SKM-1 treated with dmso at 0.1 percent for 144 hours (cell line): ENCODE data around the gene SIGLEC9.
"Not testable (repeated sequence)": the region's sequence is repeated elsewhere in the genome, so short reads cannot be mapped to it uniquely, and the experiment has no call there.

Experiments
- DNase-seq: peaks from one replicate; lab custom pipeline; 2025; ENCODE audit not compliant: unreplicated experiment; lab: John Stamatoyannopoulos, UW

SIGLEC9 gene

DNA sequence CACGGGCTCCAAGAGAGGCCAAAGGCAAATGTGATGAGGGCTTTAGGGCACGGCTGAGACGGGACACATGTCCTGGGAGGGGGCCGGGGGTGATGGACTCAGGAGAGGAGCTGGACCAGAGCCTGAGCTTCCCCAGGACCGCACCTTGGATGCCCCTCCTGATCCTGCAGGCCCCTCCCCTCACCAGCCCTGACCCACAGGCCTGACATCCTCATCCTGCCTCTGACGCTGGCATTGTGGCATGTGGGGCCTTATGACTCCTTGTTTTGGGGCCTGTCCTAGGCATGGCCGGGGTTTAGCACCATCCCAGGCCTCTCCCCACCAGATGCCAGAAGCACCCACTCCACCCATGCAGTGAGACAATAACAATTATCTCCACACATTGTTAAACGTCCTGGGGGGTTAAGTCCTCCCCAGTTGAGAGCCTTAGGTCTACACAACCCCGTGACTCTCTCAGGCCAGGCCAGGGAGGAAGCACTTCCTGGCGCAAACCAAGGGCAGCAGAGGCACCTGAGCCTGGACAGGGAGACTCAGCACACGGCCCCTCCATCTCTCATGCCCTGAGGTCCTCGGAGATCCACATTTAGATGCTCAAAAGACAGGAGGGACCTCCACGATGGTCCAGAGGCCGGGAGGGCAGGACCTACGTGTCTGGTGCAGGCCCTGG is 18.2 kb downstream of the SIGLEC9 start:
- not testable (repeated sequence) for DNase-seq

DNA sequence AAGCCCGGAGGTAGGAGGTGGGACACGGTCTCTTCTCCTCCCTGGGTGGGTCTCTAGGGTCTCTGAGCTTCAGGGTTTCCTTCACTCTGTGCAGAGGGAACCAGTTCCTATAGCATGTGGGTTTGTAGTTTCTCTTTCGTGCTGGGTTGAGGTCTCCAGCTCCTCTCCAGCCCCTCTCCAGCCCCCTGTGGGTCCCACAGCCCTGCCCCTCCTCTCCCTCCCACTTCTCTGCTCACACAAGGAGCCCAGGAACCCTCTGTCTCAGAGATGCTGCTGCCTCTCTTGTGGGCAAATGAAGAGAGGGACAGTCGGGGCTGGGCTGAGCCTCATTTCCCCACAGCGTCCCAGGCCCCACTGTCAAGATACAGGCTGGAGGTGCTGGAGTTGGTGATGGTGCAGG is 18.8 kb downstream of the SIGLEC9 start:
- DNase-seq: no peak

DNA sequence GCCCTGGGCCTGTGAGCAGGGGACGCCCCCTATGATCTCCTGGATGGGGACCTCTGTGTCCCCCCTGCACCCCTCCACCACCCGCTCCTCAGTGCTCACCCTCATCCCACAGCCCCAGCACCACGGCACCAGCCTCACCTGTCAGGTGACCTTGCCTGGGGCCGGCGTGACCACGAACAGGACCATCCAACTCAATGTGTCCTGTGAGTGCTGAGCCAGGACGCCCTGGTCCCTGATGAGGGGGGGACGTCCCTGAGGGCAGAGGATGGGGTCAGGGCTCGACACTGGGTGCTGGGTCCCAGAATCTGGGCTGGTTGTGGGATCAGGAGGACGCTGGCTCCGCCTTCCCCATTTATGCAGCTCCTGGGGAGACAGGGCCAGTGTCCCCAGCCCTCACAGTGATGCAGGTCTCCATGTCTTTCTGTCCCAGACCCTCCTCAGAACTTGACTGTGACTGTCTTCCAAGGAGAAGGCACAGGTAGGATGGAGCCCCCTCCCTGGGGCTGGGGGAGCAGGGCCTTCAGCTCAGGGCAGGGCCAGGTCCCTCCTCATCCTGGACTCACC is 19.9 kb downstream of the SIGLEC9 start:
- no peak for DNase-seq

DNA sequence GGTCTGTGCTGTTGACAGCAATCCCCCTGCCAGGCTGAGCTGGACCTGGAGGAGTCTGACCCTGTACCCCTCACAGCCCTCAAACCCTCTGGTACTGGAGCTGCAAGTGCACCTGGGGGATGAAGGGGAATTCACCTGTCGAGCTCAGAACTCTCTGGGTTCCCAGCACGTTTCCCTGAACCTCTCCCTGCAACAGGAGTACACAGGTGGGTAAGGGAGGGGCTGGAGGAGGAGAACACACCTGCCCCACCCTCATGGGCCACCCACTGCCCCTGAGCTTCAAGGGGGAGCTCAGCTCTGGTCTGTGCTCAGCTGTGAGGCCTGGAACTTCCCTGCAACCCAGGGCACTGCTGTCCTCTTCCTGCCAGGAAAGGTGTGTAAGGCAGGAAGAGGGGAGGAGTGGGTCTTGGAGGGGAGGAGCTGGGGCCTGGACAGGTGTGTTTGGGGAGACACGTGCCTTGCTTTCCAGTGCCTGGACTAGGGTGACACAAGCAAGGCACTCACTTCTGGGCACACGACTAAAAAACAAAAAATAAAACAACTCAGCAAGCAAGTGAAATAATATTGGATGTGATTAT is 21.3 kb downstream of the SIGLEC9 start:
- no peak for DNase-seq

DNA sequence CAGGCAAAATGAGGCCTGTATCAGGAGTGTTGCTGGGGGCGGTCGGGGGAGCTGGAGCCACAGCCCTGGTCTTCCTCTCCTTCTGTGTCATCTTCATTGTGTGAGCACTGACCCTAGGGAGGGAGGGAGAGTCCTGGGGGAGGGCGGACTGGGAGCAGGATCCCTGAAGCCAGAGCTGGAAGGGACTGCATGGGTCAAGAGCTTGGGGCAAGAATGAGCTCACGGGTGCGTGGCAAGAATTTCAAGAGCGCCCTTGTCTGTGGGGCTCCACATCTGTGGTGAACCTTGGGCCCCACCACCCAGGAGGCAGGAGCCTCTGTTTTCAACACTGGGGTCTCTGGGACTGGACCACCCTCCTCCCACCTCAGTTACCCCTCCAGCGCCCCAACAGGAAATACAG is 22.0 kb downstream of the SIGLEC9 start:
- no peak for DNase-seq

DNA sequence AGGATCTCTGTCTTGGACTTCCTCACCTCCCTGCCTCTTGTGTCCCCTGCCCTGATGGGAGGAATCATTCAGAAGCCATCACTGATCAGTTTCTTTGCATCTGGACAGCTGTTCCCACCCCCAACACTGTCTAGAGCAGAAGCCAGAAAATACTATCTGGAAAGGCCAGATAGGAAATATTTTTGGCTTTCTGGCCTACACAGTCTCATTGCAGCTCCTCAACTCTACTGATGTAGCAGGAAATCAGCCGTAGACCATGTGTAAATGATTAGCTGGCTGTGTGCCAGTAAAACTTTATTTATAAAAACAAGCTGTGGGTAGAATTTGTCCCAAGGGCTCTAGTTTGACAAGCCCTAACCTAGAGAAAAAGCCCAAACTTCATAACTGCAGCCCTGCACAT is 23.0 kb downstream of the SIGLEC9 start:
- no peak for DNase-seq

DNA sequence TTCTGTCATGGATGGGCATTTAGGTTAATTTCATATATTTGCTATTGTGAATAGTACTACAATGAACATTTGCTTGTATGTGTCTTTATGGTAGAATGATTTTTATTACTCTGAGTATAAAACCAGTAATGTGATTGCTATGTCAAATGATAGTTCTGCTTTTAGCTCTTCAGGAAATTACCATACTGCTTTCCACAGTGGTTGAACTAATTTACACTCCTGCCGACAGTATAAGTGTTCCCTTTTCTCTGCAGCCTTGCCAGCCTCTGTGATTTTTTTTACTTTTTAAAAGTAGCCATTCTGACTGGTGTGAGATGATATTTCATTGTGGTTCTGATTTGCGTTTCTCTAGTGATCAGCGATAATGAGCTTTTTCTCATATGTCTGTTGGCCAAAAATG is 23.9 kb downstream of the SIGLEC9 start:
- DNase-seq: no peak

DNA sequence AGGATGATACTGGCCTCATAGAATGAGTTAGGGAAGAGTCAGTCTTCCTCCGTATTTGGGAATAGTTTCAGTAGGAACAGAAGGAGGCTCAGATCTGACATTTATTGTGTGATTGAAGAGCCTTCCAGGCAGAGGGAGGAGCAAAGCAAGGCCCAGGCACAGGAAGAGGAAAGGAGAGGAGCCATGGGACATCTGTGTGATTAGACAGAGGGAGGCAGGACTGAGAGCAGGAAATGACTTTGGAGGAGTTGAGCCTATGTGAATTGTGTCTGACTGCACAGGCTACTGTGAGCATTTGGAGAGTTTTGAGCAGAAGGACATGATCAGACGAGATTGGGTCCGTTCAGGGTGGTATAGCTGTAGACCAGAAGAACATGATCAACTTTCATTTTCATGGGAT is 25.9 kb downstream of the SIGLEC9 start:
- DNase-seq: no peak

DNA sequence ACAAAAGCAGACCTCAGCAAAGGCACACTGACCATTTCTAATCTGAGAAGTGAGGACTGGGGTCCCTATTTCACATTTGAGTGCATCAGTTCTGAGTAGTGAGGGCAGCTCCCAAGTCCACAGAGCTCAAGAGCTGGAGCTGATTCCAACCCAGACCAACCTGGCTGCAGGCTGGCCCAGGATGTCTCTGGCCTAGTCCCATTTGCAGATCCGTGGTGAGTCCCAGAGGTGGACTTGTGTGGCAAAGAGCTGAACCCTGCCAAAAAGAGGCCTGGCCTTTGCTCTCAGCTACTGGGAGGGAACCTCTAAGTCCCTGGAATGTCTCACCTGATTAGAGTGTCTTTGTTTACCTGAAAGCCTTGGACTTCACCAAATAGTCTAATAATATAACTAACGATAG is 32.0 kb downstream of the SIGLEC9 start:
- no peak for DNase-seq

DNA sequence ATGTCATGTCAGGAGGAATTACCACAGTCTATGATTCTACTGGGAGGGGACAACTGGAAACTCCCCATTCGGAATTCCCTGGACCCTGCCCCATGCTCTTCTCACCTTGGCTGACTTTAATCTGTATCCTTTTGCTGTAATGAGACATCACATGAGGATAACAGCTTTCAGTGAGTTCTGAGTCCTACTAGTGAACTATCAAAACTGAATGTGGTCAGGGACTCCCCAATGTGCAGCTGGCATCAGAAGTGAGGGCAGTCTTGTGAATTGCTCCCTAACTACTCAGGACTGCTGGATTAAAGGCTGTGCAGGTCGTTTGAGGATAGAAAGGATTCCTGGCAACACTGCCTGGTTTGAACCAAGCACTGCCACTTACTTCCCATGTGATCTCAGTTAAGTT is 32.6 kb downstream of the SIGLEC9 start:
- no peak for DNase-seq

DNA sequence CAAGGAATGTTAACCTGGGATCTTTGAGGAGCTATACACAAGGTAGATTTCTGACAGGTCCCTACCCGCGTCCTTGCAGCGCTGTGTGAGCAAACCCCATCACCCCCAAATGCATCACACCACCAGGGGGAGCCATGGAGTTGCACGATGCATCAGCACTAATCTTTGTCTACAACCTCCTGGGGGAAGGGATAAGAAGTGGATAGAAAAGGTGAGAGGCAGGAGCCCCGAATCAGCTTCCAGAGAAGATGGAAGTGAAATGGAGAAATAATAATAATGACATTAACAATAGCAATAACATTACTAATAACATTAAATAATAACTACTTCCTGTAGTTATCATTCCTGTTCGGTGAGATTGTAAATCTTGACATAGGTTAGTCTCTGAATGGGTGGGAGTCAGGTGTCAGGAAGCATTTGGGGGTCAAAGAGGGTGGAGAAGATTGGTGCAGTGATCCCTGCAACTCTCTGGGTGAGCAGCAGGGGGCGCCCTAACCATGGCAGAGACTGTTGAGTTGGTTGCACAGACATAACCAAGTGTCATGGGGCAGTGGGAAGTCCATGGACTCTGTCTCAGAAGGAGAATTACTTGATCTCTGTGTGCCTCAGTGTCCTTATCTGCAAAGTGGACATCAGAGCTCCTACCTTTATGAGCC is 33.9 kb downstream of the SIGLEC9 start:
- peak; percentile 50 for DNase-seq

DNA sequence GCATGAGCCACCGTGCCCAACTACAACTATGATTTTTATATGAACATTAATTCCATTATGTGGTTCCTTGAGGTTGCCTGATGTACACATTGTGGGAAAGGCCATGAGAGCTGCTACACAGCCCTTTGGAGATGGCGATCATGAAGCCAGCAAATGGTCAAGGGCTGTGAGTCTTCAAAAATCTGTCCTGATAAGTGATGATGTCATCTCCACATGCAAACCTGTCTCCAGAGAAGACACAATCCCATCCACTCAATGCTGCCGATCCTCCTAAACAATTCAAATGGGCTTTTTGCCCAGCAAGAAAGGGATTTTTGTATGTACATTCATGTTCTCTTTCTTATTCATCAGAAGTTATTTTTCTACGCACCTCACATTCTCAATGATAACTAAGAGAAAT is 35.0 kb downstream of the SIGLEC9 start:
- no peak for DNase-seq

DNA sequence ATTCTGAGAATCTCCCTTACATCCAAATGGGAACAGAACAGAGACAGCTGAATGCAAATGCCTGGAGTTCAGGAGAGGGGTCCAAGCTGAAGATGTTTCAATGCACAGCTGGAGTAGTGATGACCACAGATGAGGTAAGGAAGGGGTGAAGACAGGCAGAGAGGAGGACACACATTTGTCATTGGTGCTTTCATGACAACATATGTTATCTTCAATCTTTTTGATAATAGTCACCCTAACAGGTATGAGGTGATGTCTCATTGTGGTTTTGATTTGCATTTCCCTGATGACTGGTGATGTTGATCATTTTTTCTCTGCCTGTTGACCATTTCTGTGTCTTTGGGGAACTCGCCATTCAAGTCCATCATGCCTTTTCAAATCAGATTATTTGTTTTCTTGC is 36.6 kb downstream of the SIGLEC9 start:
- DNase-seq: no peak

DNA sequence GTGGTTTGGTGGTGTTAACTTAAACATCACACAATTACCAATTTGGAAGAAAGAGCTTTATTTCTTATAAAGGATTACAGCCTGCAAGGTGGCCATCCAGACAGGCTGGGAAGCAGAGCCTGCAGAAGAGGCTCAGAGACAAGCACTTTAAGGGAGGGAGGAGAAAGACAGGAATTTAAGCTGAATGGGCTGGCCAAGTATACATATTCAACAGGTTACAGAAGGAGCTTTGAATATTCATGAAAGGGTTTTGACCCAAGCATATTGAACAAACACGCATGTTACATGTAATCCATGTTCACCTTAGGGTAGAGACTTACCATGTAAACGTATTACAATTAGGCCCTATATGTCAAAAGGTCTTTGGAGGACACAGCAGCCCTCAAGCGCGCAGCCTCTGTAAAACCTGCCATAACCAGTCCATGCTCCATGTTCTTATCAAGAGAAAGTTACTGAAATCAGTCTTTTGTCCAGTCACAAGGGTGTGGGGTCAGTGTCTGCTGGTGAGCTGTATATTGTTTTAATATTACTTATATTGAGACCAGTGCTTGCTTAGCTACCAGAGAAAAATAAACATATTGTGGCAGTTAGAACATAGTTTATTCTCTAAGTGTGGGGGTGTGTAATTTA is 37.3 kb downstream of the SIGLEC9 start:
- DNase-seq: no peak

DNA sequence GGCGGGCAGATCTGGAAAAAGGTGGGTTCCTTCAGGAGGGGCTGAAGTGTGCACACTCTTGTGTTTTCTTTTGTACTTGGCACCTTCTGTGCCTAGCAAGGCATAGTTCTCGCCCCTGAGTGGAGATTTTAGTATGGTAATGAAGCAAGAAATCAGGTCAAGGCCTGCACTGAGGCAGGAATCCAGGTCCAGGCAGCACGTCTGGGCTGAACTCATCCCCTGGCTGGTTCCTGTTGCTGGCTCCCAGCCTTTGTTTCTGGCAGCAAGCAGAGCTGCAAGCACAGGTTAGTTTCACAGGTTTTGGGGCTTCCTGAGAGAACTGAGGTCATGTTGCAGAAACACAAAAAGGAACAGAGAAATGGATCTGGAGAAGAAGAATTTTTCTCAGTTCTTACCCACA is 38.6 kb downstream of the SIGLEC9 start:
- DNase-seq: no peak

DNA sequence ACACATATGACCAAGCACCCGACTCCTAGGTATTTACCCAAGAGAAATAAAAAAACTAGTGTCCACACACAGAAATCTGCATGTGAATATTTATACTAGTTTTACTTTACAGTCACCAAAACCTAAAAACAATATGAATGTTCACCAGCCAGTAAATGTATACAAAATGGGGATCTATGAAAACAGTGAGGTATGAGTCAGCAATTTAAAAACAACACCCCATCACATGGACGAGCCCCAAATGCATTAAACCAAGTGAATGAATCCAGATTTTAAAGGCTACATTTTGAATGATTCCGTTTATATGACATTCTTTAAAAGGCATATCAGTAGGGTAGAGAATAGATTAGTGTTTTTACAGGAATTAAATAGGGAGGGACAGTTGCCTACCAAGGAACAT is 39.5 kb downstream of the SIGLEC9 start:
- no peak for DNase-seq

DNA sequence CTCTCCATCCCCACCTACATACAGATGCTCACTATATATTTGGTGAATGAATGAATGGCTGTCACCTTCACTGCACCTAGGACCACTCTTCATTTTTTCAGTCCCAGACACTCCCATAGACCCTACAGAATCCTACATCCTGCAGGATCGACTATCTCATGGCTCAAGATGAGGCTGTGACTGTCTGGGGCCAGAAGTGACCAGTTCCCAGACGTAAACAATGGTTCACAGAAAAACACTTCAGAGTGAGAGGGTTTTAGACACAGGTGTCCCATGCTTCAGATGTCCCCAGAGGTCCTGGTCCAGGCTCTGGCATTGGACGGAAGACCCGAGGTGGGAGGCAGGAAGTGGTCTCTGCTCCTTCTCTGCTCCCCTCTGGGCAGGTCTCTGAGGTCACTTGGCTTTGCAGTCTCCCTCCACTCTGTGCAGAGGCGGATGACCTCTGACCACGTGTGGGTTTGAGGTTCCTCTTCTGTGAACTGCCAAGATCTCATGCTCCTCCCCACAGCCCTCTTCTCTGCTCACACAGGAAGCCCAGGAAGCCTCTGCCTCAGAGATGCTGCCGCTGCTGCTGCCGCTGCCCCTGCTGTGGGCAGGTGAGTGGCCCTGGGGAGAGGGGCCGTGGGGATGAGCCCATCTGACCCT is 42.3 kb downstream of the SIGLEC9 start:
- DNase-seq: peak; percentile 65

DNA sequence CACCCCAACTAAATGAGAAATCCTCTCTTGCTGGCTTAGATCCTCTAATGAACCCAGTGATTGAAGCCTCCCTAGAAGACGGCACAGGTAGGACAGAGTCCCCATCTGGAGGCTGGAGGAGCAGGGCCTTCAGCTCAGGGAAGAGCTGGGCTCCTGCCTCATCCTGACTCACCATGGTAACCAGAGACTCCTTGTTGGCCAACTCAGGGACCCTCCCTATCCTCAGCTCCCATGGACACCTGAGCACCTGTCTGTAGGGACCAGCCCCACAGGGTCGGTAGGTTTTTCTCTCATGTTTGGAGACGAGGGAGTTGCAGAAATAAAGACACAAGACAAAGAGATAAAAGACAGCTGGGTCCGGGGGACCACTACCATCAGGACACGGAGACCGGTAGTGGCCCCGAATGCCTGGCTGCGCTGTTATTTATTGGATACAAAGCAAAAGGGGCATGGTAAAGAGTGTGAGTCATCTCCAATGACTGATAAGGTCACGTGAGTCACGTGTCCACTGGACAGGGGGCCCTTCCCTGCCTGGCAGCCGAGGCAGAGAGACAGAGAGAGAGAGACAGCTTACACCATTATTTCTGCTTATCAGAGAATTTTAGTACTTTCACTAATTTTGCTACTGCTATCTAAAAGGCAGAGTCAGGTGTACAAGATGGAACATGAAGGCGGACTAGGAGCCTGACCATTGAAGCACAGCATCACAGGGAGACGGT is 44.0 kb downstream of the SIGLEC9 start:
- DNase-seq: no peak

DNA sequence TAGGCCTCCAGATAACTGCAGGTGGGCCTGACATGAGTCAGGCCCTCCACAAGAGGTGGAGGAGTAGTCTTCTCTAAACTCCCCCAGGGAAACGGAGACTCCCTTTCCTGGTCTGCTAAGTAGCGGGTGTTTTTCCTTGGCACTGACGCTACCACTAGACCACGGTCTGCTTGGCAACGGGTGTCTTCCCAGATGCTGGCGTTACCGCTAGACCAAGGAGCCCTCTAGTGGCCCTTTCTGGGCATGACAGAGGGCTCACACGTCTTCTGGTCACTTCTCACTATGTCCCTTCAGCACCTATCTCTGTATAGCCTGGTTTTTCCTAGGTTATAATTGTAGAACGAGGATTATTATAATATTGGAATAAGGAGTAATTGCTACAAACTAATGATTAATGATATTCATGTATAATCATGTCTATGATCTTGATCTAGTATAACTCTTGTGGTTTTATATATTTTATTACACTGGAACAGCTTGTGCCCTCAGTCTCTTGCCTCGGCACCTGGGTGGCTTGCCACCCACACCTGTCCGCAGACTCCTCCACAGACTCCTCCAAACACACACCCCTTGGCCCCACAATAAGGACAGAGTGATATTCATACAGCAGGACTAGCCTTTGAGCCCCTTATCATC is 44.7 kb downstream of the SIGLEC9 start:
- not testable (repeated sequence) for DNase-seq

DNA sequence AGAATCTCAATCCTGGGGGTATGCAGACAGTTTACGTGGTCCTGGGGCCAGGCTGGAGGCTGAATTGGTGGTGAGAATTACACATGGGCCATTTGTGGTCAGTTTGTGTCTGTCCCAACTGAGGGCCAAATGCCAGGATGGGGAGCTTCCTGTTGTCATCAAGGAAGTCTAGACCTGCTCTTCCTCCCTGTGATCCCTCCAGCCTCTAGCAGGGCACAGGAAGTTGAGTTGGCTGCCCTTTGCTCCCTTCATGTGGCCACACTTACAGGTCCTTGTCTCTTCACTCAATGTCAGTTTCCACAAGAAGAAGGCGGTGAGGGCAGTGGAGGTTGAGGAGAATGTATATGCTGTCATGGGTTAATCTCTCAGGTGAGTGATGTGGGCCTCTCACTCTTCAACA is 47.5 kb downstream of the SIGLEC9 start:
- DNase-seq: no peak
